NCI-H1694 treated with DMSO at 0.1 percent for 48 hours (cell line): ENCODE measurements around the gene RRP8.
A peak's percentile ranks its signal among the peaks of the same experiment; 100 is the strongest.

Experiments used
- DNase-seq: peaks from one replicate; lab custom pipeline; 2025; lab: John Stamatoyannopoulos, UW

The RRP8 gene

DNA sequence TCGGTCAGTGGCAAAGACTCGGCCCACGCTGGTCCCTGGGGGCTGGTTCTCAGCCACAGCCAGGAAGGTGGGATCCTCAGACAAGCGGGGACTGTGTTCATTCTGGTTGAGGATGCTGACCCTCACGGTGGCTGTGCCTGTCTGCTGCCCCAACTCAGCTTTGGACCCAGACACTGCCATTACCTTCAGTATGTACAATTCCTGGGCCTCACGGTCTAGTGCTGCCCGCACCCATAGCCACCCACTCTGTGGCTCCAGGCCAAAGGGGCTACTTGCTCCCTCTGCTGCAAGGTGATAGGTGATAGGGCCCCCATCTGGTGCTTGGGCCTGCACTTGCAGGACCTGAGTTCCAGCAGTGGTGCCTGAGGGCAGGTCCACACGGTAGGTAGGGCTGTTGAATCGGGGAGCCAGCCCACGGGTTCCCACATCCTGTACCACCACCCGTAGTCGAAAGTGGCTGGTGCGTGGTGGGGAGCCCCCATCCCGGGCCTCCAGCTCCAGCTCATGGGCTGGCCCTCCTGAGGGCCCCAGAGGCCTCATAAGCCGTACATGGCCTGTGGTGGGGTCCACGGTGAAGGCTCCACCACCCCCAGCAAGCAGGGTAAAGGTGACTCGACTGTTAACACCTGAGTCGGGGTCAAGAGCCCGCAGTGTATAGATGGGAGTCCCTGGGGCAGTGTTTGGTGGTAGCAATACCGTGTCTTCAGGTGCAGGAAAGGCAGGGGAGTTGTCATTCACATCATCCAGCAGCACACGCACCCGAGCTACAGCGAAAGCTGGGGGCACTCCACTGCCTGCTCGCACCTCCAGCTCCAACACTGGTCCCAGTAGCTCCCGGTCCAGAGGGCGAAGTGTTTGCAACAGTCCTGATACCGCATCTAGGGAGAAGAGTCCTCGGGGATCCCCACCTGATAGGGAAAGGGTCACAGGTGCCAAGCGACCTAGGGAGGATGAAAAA lies 29.0 kb upstream of the RRP8 start:
- DNase-seq: no peak

DNA sequence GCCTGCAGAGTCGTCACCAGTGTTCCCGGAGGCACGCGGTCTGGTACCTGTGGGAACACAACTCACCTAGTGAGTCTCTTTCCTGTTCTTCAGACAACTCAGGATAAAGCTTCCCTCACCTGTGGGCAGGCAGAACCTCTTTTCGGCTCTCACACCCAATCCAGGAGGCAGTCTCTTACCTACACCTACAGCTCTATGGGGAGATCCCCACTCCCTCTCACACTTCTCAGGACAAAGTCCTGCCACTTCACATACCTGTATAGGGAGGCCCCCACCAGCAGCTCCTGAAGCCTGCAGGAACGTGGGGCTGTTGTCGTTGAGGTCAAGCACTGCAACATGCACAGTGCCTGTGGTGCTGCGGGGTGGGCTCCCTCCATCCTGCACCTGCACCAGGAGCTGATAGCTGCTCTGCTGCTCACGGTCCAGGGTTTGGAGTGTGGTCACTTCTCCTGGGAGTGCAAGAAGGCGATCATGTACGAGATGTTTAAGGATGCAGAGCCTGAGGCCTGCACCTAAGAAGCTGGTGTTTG lies 28.0 kb upstream of the RRP8 start:
- DNase-seq: no peak

DNA sequence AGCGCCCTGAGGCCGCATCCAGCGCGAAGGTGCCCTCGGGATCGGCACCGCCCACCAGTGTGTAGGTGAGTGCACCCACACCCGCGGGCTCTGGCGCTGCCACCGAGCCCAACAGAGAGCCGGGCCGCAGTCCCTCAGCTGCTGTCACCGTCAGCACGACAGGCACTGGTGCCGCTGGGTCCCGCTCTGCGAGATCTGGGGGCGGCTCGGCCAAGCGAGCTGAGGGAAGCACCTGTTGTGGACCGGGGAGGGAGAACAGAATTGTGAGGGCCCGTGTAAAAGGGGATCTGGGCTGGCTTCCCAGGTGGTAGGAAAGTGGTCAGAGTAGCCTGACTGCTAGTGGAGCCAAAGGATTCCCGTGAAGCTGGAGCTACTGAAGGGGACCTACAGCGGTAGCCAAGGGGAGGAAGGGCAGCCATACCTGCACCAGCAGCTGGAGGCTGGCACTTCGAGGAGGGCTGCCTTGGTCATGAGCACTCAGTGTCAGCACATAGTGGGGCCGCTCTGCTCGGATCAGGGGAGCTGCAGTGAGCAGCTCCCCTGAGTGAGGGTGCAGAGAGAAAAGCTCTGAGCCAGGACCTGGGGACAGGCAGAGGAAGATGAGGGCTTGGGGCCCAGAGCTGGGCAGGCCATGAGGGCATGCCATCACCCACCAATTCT lies 27.3 kb upstream of the RRP8 start:
- no peak for DNase-seq

DNA sequence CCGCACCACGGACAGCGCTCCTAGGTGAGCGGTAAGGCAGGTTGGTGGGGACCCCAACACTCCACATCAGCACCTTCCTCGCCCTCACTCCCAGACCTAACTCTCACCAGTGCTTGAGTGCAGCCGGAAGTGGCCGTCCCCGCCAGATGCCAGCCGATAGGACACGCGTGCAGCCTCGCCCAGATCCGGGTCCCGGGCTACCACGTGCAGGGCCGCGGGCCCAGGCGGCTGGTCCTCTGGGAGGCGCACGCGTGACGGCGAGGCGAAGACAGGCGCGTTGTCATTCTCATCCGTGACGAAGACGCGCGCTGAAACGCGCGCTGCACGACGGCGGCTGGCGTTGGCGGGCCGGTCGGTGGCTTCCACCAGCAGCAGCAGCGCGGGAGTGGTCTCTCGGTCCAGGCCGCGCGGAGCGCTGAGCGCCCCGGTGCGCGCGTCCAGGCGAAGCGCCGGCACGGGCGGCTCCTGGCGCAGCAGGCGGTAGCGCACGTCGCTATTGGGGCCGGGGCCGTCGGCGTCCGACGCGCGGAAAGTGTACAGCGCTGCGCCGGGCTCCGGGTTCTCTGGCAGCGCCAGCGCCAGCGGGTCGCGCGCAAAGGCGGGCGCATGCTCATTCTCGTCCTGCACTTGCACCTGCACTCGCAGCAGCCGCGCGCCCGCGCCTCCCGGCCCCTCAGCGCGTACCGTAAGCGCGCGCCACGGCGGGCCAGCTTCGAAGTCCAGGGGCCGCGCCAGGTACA lies 26.6 kb upstream of the RRP8 start:
- no peak for DNase-seq

DNA sequence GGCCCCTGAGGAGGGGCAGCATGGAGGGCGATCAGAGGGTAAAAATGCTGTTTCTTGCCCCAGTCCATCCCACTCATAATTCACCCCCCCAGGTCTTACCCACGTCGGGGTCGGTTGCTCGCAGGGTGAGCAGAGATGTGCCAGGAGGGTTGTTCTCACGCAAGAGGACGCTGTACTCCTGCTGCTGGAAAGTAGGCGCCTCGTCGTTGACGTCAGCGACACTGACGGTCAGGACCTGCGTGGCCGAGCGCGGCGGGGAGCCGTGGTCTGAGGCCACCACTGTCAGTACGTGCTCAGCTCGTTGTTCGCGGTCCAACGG lies 26.1 kb upstream of the RRP8 start:
- no peak for DNase-seq

DNA sequence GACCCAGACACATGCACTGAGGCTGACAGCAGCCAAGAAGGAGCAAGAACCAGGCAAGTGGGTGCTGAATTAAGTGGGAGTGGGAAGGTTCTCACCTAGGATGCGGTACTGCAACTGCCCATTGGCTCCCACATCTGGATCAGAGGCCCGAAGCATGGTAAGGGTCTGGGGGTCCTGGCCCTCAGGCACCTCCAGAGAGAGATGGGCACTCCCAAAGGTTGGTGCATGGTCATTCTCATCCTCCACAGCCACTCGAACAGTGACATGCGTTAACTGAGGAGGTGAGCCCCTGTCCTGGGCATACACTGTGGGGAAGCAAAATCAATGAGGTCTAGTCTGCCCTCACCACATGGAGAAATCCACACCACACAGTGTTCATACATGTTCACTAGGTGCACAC lies 25.1 kb upstream of the RRP8 start:
- DNase-seq: no peak

DNA sequence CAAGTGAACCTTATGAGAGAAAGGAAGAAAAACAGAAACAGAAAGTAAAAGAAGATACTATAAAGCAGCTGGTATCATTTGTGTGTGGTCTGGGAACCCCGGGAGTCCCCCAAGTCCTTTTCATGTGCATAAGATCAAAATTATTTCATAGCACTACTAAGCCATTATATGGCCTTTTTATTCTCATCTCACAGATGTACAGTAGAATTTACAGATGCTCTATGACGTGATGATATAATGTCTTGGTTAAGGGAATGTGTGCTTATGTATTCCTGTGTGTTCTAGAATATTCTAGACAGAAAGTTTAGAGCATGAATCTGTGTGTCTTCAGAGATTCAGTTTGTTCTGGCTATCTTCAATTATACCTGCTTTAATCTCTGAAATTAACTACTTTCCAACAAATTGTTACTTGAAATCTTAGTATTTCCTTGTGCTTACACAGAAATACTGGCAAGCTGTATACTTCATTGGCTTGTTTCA lies 24.4 kb upstream of the RRP8 start:
- DNase-seq: no peak

DNA sequence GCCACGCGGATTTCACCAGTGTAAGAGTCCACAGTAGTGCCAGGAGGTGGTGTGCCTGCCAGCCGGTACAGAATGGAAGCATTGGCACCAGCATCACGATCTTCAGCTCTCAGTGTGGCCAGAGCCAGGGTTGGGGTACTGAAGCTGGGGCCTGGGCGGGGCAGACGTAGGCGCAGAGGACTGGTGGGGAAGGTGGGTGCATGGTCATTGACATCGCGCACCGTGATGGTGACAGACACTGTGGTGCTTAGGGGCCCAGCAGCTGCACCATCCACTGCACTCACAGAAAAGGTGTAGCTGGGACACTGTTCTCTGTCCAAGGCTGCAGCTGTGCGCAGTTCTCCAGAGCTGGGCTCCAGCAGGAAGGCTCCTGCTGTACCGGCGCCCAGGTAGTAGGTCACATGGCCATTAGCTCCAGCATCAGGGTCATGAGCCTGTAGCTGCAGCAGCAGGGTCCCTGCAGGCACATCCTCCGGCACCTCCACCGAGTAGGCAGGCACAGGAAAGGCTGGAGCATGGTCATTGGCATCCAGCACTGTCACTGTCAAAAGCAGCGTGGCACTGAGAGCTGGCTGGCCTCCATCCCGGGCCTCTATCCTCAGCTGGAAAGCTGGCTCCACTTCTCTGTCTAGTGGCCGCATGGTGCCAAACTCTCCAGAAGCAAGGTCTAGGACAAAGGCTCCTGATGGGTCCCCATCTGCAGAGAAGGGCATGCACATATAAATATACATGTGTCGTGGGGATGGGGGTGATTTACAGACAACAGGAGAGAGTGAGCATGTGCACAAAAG lies 23.8 kb upstream of the RRP8 start:
- DNase-seq: no peak

DNA sequence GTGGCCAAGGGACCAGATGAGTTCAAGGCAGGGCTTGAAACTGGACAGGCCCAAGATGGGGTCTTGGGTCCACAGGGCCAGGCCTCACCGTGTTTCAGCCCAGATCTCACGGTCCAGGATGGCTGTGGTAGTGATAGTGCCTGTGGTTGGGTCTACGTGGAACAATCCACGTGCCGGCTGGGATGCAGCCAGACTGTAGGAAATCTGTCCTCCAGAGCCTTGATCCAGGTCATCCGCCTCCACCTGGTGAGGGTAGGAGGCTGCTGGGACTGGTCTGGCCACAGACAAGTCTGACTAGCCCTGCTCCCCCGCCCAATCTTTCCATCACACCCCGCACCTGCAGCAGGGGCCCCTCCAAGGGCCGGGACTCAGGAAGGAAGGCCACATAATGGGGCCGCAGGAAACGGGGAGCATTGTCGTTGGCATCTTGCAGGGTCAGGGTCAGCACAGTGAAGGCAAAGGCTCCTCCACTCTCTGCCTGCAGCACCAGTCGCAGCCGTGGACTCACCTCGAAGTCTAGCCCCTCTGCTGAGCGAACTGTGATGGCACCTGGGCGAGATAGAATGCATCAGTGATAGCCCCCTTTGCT lies 22.5 kb upstream of the RRP8 start:
- no peak for DNase-seq

DNA sequence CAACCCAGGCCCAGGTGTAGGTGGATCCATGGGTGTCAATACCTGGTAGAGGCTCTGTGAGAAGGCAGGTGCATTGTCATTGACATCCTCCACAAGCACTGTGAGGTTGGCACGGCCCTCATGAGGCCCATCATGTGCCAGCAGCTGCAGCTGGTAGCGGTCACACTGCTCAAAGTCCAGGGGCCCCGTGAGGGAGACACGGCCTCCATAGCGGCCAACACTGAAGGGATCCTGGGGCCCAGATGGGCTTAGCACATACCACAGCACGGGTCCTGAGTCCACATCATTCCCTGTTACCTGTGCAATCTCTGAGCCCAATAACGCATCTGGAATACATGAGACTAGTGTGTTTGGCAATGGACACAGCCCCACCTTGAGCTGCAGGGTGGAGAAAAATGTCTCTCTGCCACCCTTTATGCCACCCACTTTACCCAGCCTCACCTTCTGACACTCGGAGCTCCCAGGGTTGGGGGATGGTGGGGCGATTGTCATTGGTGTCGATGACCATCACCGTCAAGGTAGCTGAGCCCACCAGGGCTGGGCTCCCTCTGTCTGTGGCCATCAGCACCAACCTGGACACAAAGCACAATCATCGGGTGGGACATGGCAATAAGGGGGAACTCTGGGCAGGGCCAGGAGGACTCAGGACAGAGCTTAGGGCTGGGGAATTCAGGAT lies 21.9 kb upstream of the RRP8 start:
- no peak for DNase-seq

DNA sequence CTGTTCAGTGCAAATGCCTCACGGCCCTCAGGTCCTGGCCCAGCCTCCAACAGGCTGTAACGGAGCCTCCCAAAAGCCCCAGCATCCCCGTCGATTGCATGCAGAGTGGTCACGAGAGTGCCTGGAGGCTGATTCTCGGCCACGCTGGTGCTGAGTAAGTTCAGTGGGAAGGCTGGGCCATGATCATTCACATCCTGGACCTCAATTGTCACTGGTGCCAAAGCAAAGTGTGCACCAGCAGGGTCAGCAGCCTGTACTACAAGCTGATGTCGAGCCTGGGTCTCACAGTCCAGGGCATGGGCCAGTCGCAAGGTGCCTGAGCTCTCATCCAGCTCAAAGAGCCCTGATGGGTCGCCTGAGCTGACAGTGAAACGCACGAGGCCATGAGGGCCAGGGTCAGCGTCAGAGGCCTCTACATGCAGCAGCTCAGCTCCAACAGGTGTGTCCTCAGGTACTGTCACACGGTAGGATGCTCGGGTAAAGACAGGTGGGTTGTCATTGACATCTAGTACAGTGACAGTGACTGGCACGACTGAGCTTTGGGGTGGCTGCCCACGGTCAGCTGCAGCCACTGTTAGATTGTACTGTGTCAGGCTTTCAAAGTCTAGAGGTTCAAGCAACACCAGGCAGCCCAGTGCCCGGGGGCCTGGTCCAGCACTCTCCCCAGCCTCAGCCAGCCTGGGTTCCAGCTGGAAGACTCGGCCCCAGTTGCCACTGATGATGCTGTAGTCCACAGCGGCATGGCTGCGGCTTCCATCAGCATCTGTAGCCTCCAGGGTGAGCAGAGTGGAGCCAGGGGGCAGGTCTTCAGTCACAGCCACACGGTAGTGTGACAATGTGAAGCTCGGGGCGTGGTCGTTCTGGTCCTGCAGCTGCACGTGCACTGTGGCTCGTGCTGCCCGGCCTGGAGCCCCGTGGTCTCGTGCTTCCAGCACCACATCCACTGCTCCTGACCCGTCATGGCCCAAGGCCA lies 20.3 kb upstream of the RRP8 start:
- no peak for DNase-seq

DNA sequence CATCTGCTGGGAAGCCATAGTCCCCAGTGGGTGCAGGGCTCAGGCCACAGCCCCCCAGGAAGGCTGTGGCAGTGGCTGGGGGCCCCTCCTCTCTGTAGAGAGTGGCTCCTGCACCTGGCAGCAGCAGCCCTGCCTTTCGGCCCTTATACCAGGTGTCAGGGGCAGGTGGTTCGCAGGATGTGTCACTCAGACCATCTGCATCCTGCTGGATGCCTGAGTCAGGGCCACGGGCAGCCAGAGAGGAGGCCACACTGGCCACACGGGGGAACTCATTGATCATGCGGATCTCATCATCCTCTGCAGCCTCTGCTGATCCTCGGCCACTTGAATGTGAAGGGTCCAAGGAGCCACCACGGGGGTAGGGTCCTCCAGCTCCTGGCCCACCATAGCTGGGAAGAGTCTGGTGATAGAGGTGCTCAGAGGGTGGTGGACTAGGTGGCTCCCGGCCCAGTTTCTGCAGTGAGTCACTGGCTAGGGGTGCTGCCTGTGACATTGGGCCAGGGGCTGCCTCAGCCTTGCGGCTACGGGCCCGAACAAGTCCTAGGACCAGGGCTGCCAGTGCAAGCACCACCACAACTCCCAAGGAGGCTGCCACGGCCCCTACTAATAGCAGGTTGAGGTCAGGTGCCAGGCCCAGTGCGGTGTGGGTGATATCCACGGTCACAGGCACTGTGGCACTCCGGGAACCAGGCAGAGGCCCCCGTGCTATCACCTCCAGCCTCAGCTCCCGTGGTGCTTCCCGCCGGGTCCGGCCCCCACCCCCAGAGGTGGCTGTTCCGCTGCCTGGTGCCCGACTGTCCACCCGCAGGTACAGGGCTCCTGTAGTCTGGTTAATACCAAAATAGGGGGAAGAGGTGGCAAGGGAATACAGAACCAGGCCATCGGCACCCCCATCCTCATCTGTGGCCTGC lies 19.1 kb upstream of the RRP8 start:
- DNase-seq: no peak

DNA sequence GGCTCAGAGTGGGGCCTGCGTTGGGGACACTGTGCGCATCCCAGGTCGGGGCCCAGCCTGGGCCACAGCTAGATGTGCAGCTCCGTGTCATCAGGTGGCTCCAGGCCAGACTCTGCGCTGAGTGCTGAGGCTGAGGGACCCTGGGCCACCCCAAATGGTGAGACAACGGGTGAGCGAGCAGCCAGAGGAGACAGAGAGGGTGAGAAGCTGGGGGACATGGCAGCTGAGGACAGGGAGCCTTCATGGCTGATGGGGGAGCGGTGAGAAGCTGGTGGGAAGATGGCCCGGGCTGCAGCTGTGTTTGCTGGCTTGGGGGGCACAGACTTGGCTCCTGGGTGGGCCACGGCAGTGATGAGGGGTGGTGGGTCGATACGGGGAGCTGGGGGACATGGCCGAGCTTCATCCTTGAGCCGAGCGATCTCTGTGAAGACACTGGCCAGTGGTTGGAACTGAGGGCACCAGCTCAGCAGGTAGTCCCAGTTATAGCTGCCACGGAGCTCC lies 18.3 kb upstream of the RRP8 start:
- DNase-seq: no peak

DNA sequence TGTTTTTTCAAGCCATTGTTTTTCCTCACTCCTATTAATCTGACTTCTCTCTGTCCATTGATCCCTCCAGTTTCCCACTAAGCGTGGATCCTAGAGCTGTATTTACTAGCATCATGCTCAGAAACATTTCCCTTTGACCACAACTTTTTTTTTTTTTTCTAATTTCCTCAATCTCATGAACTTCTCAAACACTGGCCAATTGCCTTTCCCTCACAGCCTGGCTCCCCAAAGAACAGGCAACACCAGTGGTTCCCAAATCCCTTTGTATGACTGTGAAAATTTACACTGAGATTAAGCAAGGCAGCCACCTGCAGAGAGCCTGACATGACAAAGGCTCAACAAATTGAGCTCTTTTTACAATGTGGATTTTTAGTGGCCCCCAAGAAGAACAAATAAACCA lies 17.2 kb upstream of the RRP8 start:
- DNase-seq: no peak

DNA sequence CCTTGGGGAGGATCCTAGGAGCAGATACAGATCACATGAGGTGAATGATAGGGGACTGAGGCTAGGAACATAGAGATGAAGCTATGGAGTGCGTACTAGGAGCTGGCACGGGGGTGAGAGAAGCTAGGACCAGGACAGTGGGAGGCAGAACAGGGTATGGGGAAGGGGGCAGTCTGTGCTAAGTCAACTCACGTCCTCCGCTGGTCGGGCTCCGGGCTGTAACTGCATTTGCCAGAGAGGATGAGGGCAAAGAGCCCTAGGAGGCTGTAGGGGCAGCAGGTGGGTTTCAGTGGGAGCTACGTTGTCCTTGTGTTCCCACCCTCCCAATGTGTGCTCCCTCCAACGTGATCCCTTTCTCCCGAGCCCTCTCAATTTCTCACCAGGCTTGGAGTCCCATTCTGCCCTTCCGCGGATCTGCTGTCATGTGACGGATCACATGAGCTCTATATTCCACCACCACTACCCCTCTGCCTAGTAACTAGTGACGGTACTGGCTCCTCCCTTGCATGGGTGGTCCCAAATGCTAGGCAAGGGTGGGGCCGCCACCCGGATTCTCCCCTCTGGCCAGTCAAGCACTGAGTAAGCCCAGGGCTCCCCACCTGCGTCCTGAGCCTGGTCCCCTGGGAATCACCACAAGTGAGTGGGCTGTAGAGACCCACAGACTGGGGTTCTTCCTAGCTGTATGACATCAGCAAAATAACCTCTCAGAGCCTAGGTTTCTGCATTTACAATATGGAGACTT lies 15.8 kb upstream of the RRP8 start, which contains the start of gene TPP1:
Gene TPP1 (minus strand): TSS at position 419 of the 742 bp plus-strand sequence. CDS start 22 bp downstream, at position 397.
- DNase-seq: peak; percentile 85

DNA sequence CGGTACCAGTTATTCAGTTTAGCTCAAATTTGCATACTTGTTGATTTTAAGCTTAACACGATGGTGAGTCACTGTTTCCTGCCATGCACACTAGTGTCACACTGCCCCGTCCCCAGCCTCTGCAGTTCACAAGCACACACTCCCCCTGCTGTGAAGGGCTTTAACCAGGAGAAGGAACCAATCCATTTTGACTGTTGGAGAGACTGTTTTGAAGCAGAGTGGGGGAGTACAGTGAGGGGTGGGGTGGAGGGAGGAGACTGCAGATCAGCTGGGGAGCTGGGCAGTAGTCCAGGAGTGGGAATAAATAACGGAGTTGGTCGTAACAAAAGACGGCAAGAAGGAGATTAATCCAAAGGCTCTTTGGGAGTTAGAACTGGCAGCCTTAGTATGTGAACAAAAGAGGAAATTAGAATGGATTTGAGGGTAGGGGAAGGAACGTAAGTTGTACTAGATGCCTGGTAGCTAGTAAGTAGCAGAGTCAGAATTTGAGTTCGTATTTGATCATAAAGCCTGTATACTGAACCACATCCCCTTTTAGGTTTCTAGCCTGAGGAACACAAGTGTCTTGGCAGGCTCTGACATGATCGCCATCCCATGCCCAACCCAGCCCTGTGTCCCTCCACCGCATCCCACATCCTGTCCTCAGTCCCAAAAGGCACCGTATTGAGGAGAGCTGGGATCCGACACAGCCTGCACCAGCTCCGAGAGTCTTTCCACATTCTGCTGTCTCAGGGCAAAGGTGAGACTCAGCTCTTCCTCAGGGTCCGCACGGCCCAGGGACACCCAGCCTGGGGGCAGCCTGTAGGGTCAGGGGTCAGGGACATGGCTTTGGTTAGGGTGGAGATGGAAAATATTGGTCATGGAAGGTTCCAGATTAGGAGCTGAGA lies 14.9 kb upstream of the RRP8 start:
- no peak for DNase-seq
